Liver (tissue), 3 donors: ENCODE data around the gene SOX8.

Experiments used
- JUND ChIP-seq, 2 donors: IDR thresholded peaks; 2 replicates each; pipeline ENCODE4 v1.6.1; 2016; ENCODE audit warnings: antibody characterized with exemption in 2 of 2
- TF ChIP-seq, protein P1 (sequence below): fragments of 150-350 bp; IDR thresholded peaks from 2 replicates; pipeline ENCODE4 v1.5.1; 2017; ENCODE audit warnings: improper control_type of control experiment, low read depth, low read length; ENCODE audit not compliant: missing input control
- TF ChIP-seq, protein P2 (sequence below): IDR thresholded peaks from 2 replicates; pipeline ENCODE4 v1.6.1; 2016; ENCODE audit warnings: antibody characterized with exemption
- donor health status: healthy.
- donor health status: healthy.

DNA sequence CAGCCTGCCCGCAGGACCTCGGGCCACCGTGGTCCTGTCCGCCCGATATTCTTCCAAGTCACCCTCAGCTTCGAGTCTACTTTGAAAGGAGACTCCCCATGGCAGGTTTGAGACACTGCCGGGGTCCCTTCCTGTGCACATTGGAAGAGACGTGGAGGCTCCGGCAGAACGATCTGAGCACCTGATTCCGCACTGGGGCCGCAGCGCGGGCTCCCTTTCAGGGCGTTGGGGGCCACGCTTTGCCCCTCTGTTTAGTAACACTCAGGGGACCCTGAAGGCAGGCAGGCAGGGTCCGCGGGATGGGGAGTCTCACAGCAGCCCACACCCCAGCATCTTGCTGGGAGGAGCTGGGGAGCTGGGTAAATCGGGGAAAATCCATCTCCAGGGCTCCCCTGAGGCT is 30.6 kb downstream of the SOX8 start:
- TF ChIP-seq JUND (IDR thresholded peaks at IDR 0.05): no peak
- TF ChIP-seq, protein P1, sequence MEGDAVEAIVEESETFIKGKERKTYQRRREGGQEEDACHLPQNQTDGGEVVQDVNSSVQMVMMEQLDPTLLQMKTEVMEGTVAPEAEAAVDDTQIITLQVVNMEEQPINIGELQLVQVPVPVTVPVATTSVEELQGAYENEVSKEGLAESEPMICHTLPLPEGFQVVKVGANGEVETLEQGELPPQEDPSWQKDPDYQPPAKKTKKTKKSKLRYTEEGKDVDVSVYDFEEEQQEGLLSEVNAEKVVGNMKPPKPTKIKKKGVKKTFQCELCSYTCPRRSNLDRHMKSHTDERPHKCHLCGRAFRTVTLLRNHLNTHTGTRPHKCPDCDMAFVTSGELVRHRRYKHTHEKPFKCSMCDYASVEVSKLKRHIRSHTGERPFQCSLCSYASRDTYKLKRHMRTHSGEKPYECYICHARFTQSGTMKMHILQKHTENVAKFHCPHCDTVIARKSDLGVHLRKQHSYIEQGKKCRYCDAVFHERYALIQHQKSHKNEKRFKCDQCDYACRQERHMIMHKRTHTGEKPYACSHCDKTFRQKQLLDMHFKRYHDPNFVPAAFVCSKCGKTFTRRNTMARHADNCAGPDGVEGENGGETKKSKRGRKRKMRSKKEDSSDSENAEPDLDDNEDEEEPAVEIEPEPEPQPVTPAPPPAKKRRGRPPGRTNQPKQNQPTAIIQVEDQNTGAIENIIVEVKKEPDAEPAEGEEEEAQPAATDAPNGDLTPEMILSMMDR: no peak
- TF ChIP-seq, protein P2, sequence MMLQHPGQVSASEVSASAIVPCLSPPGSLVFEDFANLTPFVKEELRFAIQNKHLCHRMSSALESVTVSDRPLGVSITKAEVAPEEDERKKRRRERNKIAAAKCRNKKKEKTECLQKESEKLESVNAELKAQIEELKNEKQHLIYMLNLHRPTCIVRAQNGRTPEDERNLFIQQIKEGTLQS: no peak
